NCI-H82 (cell line): ENCODE data around the gene BRINP3.
"Not testable (repeated sequence)": the region's sequence is repeated elsewhere in the genome, so short reads cannot be mapped to it uniquely, and the experiment has no call there.

Experiments used
- DNase-seq: peaks from one replicate; lab custom pipeline; 2025; lab: John Stamatoyannopoulos, UW

Gene BRINP3

DNA sequence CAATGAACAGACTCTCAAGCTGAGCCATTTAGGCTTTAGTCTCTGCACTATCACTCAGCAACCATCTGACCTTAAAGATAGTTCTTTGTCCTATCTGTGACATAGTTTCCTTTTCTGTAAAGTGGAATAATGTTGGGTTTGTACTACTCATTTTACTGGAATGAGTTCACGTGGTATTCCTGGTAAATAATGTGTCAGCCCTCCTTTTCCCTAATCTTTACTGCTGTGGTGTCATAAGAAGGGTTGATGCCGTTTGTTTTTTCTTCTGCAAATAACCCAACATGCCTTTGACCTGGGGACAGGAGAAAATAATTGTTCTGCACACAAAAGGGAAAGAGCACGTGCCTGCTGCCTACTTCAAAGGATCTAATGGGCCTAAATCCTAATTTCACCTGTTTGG, 297.8 kb downstream of the BRINP3 start:
- DNase-seq, result no peak

DNA sequence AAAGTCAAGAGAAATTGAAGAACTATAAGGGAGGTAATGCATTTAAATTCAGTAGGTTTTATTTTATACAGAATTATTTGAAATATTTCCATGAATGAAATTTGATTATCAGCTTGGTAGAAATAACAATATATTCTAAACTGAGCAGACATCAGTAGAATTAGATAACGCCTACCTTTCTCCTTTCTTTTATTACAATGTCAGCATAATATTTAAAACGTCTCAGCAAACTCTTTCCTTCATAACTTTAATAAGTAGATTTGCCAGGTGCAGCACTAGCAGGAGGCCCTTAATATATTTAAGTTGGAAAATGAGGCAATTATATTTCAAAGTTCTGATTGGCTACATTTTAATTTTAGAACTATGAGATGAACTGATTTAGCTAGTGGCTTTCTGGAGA, 298.8 kb downstream of the BRINP3 start:
- no peak for DNase-seq

DNA sequence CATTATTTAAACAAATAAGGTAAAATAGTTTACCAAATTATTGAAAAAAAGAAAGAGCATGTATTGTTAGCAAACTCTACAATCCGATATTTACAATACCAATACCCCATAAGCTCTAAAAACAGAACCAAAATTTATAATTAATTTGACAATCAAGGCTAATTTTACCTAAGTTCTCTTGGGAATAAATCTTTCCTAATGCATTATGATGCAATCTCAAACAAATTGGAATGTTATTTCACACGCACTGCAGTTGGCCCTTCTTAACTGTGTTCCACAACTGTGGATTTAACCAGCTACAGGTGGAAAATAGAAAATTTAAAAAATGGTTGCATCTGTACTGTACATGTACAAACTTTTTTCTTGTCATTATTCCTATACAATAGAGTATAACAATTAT, 300.1 kb downstream of the BRINP3 start:
- DNase-seq, result no peak

DNA sequence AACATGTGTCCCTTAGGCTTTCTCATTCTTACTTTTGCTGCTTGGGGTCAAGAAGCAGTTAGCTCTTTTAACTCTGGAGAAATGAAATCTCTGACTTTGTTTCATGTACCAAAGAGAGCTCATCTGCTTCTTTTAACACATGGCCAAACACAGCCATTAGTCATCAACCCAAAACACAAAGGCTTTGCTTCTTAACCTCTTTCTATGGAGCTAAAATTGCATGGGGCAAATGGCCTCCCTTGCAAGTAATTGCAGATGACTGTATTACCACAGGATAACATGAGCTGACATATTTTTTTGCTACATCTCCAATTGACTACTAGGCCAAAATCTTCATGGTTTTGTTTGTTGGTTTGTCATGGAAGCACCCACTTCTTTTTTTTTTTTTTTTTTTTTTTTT, 300.9 kb downstream of the BRINP3 start:
- DNase-seq, result no peak

GRCh38 chr1:190175320-190175719, 302.3 kb downstream of the BRINP3 start:
- no peak for DNase-seq

DNA sequence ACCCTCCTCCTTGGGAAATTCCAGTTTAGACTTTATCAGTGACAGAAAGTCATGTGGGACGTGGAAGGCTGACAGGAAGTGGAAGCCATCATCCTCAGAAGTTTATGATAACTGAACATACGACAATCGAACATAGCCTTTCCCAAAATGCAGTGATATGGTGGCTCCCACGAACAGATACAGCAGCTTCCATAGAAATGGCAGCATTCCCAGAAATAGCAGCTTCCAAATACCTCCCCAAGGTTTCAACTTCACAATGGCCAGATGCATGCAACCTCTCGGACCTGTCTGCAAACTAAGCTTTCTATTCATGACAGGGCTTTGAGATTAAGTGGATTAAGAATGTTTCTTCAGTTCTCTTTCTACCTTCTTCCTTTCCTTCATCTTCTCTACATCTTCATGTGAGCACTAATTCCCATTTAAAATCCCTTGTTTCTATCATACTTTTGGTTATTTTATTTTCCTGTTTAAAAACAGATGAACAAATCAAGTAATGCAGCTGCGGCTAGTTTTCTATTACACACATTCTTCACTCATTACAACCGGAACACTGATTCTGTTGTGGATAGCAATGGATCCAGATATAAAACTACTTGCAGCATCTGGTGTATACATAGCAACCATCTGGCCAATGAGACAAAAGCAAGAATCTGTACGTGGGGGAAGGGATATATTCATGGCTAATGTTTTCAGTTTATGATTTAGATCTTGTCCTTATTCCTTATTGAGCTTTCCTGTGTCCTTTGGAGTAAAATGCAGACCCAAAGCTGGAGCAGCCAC, 304.8 kb downstream of the BRINP3 start:
- DNase-seq, result peak; percentile 61

- DNase-seq, result no peak
Observed at GRCh38 chr1:190170321-190170720, 307.3 kb downstream of the BRINP3 start.

DNA sequence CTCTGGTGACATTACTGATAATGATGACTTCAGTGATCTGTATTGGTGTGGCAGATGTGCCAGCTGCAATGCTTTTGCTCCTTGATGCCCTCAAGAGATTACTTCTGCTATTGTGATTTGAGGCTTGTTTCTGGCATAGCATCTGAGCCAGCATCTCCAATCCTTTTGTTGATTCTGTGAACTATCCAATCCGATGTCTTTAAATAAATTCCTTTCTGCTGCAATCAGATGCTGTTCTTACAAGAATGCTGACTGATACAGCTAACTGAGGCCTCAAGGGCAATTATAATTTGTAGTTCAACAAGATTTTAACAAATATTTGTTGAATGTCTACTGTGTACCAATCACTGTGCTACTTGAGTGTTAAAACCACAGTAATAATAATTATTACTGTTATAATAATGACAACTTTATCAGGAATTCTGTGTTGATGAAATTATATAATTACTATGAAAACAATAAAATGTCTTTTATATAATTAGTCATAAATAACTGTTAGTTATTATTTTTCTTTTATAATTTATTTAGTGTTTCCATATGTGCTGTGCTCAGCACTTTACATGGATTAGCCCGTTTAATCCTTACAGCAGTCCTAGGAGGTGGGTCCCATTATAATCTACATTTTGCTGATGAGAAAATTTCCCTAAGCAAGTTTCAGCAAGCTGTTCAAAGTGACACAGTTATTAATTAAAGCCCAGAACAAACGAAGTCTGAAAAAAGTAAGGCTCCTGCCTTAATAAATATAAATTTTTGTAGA, 308.2 kb downstream of the BRINP3 start:
- peak; percentile 70 for DNase-seq

DNA sequence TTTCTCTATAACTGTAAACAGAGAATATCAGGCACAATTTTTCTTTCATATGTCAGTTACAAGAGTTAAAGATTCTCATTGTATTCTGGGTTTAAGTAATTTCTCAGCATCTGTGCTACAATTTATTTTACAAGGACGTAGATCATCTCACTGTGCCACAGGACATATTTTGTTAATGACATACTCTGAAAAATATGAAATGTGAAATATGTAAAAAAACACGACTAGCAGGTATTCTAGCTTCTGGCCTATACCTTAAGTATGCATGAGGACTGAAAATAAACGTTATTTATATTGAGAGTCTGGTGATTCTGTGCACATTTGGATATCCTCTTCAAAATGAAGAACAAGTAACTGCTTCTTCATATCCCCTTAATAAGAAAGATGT, 308.8 kb downstream of the BRINP3 start:
- DNase-seq, result no peak

- no peak for DNase-seq
Observed at GRCh38 chr1:190168116-190168892, 309.4 kb downstream of the BRINP3 start.

GRCh38 chr1:190159146-190159545, 318.5 kb downstream of the BRINP3 start:
- DNase-seq, result no peak

- DNase-seq, result no peak
Observed at GRCh38 chr1:190154744-190155143, 322.9 kb downstream of the BRINP3 start.

DNA sequence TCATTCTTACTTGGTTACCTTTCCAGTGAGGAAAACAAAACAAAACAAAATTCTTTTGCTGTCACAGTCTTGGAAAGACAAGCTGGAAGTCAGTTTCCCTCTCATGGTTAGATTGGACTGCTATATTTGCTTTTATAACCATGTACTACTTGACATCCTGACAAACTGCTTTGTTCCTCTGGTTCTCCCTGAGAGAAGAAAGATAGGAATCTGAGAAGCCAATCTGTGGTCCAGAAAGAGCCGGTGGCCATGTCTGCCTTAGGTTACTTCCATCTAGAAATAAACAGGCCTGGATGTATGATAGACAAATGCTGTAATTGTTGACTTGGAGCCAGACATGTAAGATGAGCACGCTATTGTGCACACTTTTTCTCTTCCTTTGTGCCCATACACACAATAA, 330.0 kb downstream of the BRINP3 start:
- no peak for DNase-seq

DNA sequence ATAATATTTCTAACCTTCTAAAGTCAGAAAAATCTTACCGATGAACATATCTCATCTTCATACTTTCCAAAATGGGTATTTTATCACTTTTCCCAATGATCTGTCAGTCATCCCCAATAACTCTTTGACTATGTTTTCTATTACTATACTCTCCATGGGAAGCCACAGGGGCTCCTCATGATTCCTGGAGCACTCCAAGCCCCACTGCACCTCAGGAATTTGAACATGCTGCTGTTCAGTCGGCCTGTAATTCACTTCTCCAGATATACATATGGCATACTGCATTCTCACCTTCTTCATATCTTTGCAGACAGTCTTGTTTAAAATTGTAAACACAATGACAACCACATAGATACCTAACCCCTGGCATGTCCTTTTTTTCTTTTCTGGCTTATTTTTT, 333.0 kb downstream of the BRINP3 start:
- DNase-seq, result no peak

GRCh38 chr1:190140644-190141043, 337.0 kb downstream of the BRINP3 start:
- DNase-seq, result no peak

DNA sequence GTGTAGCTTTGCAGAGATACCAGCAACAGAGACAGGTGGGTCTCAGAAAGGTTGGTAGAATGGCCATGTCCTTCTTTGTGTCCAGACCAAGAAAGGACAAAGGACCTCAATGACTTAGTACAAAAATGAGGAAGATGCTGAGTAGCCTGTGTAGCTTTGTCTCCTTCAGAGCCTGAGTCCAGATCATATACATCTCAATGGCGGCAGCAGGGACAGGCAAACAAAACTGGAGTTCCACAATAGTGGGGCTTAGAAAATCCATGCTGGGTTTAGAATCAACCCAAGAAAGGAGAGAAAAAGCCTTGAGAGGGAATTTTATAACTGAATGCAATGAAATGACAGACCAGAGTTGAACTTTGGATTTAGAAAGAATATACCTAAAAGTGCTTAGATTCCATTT, 339.0 kb downstream of the BRINP3 start:
- no peak for DNase-seq

- no peak for DNase-seq
Observed at GRCh38 chr1:190138266-190138665, 339.4 kb downstream of the BRINP3 start.

DNA sequence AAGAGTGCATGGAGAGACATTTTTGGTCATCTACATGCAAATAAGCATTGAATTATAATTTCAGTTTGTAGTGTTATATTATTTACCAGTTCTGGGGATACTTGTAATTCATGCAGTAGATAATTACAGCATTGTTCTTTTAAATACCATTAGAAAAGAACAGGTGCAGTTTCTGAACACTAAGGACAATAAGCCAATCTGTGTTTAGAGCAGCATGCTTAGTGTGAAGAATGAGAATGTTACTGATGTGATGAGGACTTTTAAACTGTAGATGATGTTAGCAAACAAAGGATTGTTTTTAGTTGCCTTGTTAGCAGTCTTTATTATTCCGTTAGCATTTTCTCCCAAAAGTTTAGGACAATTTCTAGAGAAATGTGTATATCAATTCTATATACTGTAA, 348.3 kb downstream of the BRINP3 start:
- no peak for DNase-seq

DNA sequence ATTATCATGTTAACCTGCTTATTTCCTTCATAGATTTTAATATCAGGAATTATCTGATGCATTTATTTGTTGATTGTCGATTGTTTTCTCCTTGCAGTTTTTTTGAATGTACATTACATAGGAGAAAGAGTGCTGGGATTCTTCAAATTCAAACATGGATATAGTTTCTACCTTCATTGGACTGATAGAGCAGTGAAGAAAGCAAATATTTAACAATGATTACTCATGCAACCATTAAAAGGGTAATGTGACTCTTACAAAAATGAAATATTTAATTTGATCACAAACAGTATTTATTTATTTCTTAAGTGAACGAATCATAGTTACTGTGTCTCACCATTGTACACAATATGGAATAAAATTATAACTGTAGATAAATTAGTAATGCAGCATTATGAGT, 350.9 kb downstream of the BRINP3 start:
- DNase-seq, result no peak

DNA sequence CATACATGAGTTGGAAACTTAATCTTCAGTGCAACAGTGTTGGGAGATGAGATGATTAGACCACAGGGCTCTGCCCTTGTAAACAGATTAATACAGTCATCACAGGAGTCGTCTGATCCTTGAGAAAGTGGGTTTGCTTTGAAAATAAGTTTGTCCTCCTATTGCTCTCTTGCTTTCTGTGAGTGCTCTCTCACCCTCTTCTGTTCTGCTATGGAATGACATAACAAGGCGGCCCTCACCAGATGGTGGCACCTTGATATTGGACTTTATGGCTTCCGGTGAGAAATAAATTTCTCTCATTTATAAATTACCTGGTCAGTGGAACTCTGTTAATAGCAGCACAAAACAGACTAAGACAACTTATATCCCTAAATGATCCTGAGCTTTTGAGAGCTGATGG, 353.6 kb downstream of the BRINP3 start:
- peak; percentile 85 for DNase-seq

DNA sequence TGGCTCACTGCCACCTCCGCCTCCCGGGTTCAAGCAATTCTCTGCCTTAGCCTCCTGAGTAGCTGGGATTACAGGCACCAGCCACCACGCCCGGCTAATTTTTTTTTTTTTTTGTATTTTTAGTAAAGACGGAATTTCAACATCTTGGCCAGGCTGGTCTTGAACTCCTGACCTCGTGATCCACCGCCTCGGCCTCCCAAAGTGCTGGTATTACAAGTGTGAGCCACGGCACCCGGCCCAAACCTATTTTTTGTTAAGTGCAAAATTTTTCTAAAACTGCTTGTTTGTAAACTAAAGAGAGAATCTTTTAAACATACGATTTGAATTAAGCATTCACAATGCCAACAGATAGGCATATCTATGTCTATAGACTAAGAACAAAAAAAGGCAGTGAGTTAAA, 357.1 kb downstream of the BRINP3 start:
- DNase-seq, result not testable (repeated sequence)

DNA sequence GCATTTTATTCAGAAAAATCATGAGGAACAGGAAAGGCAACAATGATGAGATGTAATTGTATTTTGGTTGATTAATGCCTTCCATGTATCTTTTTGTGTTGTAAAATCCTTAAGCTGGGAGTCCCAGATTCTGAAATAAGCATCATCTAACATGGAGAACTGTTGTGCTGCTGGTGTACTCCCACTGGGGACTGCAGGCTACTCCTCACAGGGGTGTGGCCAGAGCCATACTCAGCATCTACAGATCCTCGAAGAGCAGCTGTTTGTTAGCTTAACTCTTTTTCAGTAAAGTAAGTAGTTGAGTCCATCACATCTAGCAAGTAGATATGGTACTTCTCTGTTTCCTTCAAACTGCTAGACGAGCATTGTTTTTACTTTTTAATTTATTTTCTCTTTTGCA, 358.0 kb downstream of the BRINP3 start:
- DNase-seq, result peak; percentile 64

DNA sequence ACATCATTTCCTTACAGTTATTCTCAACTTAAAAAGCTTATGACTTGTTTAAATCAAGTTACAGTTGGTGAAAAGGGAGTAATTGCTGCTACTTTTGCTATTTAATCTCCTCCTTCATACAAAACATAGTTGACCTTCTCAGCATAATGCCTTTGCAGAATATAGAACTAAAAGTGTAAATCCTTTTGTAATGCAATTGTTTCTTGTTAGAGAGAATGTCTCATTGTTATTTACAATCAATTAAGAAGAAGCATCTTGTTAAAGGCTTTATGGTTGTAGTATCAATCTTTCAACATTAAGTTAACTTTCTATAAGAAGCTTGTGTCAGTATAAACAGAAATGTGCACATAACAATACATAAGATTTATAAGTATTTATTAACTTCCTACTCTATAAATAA, 360.7 kb downstream of the BRINP3 start:
- peak; percentile 21 for DNase-seq
